Tibial nerve (tissue), 4 donors: ENCODE results near the gene REV1. TPM values are rescaled to one million over a fixed set of nuclear protein-coding genes. Genes with fewer than 3 reads are reported as not detected.
"Not testable (repeated sequence)": the region's sequence is repeated elsewhere in the genome, so short reads cannot be mapped to it uniquely, and the experiment has no call there.

Experiments used
- DNase-seq, 2 donors: peaks; one replicate each; pipeline ENCODE4 v3.0.0-alpha.2; 2019; ENCODE audit warnings: low spot score in 2 of 2
- H3K27ac ChIP-seq, 4 donors: fragments of 200-600 bp; sonication (generic) in 3 of 4; one replicate each; pipeline ENCODE4 v1.5.1; 2017 to 2019; ENCODE audit warnings: mild to moderate bottlenecking in 1 of 4
- H3K27me3 ChIP-seq, 2 donors: fragments of 200-600 bp; sonication (generic) in 1 of 2; one replicate each; pipeline versions ENCODE4 v1.5.1 to v1.6.0; 2017 to 2019
- H3K36me3 ChIP-seq, 3 donors: fragments of 200-600 bp; sonication (generic); one replicate each; pipeline ENCODE4 v1.5.1; 2018 to 2019
- H3K4me1 ChIP-seq, 4 donors: fragments of 200-600 bp; sonication (generic) in 3 of 4; one replicate each; pipeline ENCODE4 v1.5.1; 2017 to 2019
- H3K4me3 ChIP-seq, 4 donors: fragments of 200-600 bp; sonication (generic) in 3 of 4; one replicate each; pipeline ENCODE4 v1.5.1; 2017 to 2019; ENCODE audit warnings: mild to moderate bottlenecking in 1 of 4, moderate library complexity in 1 of 4
- H3K9me3 ChIP-seq, 4 donors: fragments of 200-600 bp; sonication (generic) in 3 of 4; one replicate each; pipeline ENCODE4 v1.5.1; 2017 to 2019
- CTCF ChIP-seq, 5 experiments: fragments of 200-600 bp in 3 of 5; fragments of 450-650 bp in 2 of 5; sonication (generic) in 3 of 5; IDR thresholded peaks; one replicate each; pipeline ENCODE4 v1.5.1; 2016 to 2019; ENCODE audit warnings: antibody characterized with exemption in 5 of 5, mild to moderate bottlenecking in 3 of 5, moderate library complexity in 2 of 5
- EP300 ChIP-seq, 2 donors: sonication (generic); formaldehyde crosslinking; IDR thresholded peaks; one replicate each; pipeline ENCODE4 v1.6.1; 2017; ENCODE audit warnings: antibody characterized with exemption in 2 of 2, mild to moderate bottlenecking in 1 of 2
- POLR2A ChIP-seq, 2 donors: fragments of 450-650 bp; IDR thresholded peaks; one replicate each; pipeline ENCODE4 v1.6.1; 2017; ENCODE audit warnings: antibody characterized with exemption in 2 of 2, mild to moderate bottlenecking in 2 of 2, moderate library complexity in 2 of 2
- WGBS, 2 donors: methylation state at CpG; one replicate each; pipeline ENCODE4 v1.1.5; 2018; 5-methylcytosine and 5-hydroxymethylcytosine counted together
- total RNA-seq, 4 donors: library from RNA; depleted of rRNA; stranded (reverse); fragments of >200 nt; gene quantifications; one replicate each; pipeline ENCODE4 v1.1.0, GENCODE V29; 2016

Gene REV1
- total RNA-seq, 4 donors from 2014 or later, result 38.2 to 93.5 (median 64.6) TPM

GRCh38 chr2:99377879-99378278, 111.9 kb downstream of the REV1 start:
- H3K36me3 ChIP-seq, result peaks cover 0 to 84% (median 8%) of the 10 kb centered on the region in 3 donors
- no peak overlapping the region for H3K27ac ChIP-seq
- no peak overlapping the region for H3K4me3 ChIP-seq
- no peak for TF ChIP-seq EP300 (IDR thresholded peaks at IDR 0.05)
- TF ChIP-seq POLR2A (IDR thresholded peaks at IDR 0.05), result no peak
- TF ChIP-seq CTCF (IDR thresholded peaks at IDR 0.05), result no peak
- no peaks in the 10 kb centered on the region for H3K27me3 ChIP-seq
- H3K4me1 ChIP-seq, result no peaks in the 10 kb centered on the region
- H3K9me3 ChIP-seq, result peaks cover 0 to 7% (median 4%) of the 10 kb centered on the region in 4 donors
- no peak for DNase-seq
- WGBS, 2 donors, result 90 to 91% methylated on average over 1 of the region's 1 CpG

- H3K4me3 ChIP-seq, result no peak overlapping the region
- no peaks in the 10 kb centered on the region for H3K4me1 ChIP-seq
- no peak overlapping the region for H3K27ac ChIP-seq
- peaks cover 0 to 7% (median 4%) of the 10 kb centered on the region in 4 donors for H3K9me3 ChIP-seq
- 94 to 96% methylated on average over 7 of the region's 7 CpGs for WGBS, 2 donors
- H3K36me3 ChIP-seq, result peaks cover 0 to 89% (median 13%) of the 10 kb centered on the region in 3 donors
- no peaks in the 10 kb centered on the region for H3K27me3 ChIP-seq
- DNase-seq, result no peak
- TF ChIP-seq CTCF (IDR thresholded peaks at IDR 0.05) (no peak), POLR2A (IDR thresholded peaks at IDR 0.05) (no peak)
These were observed 113.5 kb downstream of the REV1 start for GRCh38 chr2:99376254-99376864.

GRCh38 chr2:99374747-99375146, 115.1 kb downstream of the REV1 start:
- TF ChIP-seq CTCF (IDR thresholded peaks at IDR 0.05) (no peak), POLR2A (IDR thresholded peaks at IDR 0.05) (no peak), EP300 (IDR thresholded peaks at IDR 0.05) (no peak)
- Histone ChIP-seq H3K9me3 (peaks cover 0 to 7% (median 4%) of the 10 kb centered on the region in 4 donors), H3K36me3 (peaks cover 0 to 98% (median 12%) of the 10 kb centered on the region in 3 donors), H3K27ac (no peak overlapping the region), H3K4me1 (no peaks in the 10 kb centered on the region), H3K4me3 (no peak overlapping the region), H3K27me3 (no peaks in the 10 kb centered on the region)
- no peak for DNase-seq

- H3K9me3 ChIP-seq, result peaks cover 0 to 7% (median 4%) of the 10 kb centered on the region in 4 donors
- TF ChIP-seq EP300 (IDR thresholded peaks at IDR 0.05) (no peak), POLR2A (IDR thresholded peaks at IDR 0.05) (no peak), CTCF (IDR thresholded peaks at IDR 0.05) (no peak)
- H3K4me3 ChIP-seq, result no peak overlapping the region
- H3K27me3 ChIP-seq, result no peaks in the 10 kb centered on the region
- 97 to 99% methylated on average over 4 of the region's 4 CpGs for WGBS, 2 donors
- DNase-seq, result no peak
- peaks cover 0 to 100% (median 6%) of the 10 kb centered on the region in 3 donors for H3K36me3 ChIP-seq
- H3K4me1 ChIP-seq, result no peaks in the 10 kb centered on the region
- no peak overlapping the region for H3K27ac ChIP-seq
These were observed 116.7 kb downstream of the REV1 start for GRCh38 chr2:99373144-99373543.

GRCh38 chr2:99368854-99369253, 121.0 kb downstream of the REV1 start:
- not testable (repeated sequence) for H3K27me3 ChIP-seq, H3K4me1 ChIP-seq, DNase-seq, H3K27ac ChIP-seq, H3K4me3 ChIP-seq, H3K9me3 ChIP-seq
- peaks cover 3 to 100% (median 10%) of the 10 kb centered on the region in 3 donors for H3K36me3 ChIP-seq
- 98% methylated on average over 5 of the region's 5 CpGs for WGBS, 2 donors
